Measurements from ENCODE around the gene TRIM31. TPM values are rescaled to one million over a fixed set of nuclear protein-coding genes. Genes with fewer than 3 reads are reported as not detected.
A peak's percentile ranks its signal among the peaks of the same experiment; 100 is the strongest.

Gene TRIM31
- polyA plus RNA-seq, 2 of the 4 experiments (the other 2 are of a cell fraction): 2.9 to 3.2 TPM

DNA sequence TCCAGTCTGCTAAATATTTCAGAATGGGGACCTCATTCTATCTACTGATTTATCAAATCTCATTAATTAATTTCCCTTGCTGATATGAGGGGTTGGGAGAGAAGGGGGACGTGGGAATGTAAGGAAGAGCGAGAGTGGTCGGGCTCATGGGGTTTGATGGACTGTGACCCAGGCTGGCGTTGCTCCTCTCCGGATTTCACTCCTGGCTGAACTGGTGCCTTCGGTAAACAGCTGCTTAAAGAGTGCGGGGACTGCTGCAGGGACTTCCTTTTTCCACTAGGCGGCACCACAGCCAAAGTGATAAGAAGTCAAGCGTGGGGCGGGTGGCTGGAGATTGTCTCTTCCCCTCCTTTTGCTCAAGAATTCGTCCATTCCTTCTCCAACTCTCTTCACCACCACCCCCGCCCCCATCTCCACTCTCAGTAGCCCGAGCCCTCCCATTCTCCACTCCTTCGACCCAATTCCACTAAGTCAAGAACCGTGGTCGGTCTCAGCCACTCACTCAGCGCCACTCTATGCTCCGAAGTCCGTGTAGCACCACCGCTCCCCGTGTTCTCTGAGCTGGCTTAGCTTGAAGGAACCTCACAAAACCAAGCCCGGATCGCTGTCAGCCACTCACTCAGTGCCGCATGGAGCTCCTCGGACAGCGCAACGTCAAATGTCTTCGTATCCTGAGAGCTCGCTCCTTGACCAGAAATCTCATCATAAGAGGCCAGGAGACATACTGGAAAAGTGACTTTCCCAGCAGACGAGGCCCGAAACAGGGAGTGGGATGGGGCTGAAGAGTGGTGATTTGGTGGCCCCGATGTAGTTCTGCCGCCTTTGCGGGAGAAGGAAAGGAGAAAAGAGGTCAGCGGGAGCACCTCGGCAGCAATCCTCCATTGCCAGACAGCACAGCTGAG, 9.7 kb downstream of the TRIM31 start:
- peak overlapping the region; percentile 38 for H3K4me3 ChIP-seq
- peak overlapping the region; percentile 66 to 77 for H3K27ac ChIP-seq
- FAIRE-seq (no peak), ATAC-seq (peak; percentile 75 to 85), DNase-seq (ENCODE audit: low read depth in 1 of 2, low spot score in 1 of 2) (peak; percentile 83 to 85)
- H3K4me2 ChIP-seq: peak overlapping the region; percentile 79
- 26% methylated on average over 26 of the region's 36 CpGs for WGBS (ENCODE audit: missing lambda C conversion rate)
- peaks cover 21% of the 10 kb centered on the region for H3K4me1 ChIP-seq
- no peaks in the 10 kb centered on the region for H3K9me3 ChIP-seq
- ChIA-PET POLR2A (interaction anchor here (1.0 kb wide), 1 partner anchor 28 kb away, joined by 5 read pairs; no protein-coding TSS in a partner anchor), CTCF (interaction anchor here (0.6 to 16.7 kb wide), 23 partner anchors 9 to 428 kb away, joined by 3 to 353 read pairs (median 5); partner anchors contain the start of genes POLR1H, RNF39, TRIM31 and TRIM40)
- TF ChIP-seq, protein P1, sequence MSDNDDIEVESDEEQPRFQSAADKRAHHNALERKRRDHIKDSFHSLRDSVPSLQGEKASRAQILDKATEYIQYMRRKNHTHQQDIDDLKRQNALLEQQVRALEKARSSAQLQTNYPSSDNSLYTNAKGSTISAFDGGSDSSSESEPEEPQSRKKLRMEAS (IDR thresholded peaks at IDR 0.05): peak; percentile 50
- TF ChIP-seq FOSB (CRISPR knock-in tag; IDR thresholded peaks at IDR 0.05): no peak
- TF ChIP-seq RCOR1 (IDR thresholded peaks at IDR 0.05; ENCODE audit: low read depth, low read length): no peak
- no peak for TF ChIP-seq CHD2 (IDR thresholded peaks at IDR 0.05; ENCODE audit: low read length, partially characterized antibody)
- TF ChIP-seq, protein P2, sequence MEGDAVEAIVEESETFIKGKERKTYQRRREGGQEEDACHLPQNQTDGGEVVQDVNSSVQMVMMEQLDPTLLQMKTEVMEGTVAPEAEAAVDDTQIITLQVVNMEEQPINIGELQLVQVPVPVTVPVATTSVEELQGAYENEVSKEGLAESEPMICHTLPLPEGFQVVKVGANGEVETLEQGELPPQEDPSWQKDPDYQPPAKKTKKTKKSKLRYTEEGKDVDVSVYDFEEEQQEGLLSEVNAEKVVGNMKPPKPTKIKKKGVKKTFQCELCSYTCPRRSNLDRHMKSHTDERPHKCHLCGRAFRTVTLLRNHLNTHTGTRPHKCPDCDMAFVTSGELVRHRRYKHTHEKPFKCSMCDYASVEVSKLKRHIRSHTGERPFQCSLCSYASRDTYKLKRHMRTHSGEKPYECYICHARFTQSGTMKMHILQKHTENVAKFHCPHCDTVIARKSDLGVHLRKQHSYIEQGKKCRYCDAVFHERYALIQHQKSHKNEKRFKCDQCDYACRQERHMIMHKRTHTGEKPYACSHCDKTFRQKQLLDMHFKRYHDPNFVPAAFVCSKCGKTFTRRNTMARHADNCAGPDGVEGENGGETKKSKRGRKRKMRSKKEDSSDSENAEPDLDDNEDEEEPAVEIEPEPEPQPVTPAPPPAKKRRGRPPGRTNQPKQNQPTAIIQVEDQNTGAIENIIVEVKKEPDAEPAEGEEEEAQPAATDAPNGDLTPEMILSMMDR (IDR thresholded peaks at IDR 0.05): peak; percentile 79
- TF ChIP-seq RAD21 (conservative IDR thresholded peaks at IDR 0.05 in 1 of 2, IDR thresholded peaks at IDR 0.05 in 1 of 2): peak; percentile 87 to 91
- peak; percentile 87 for TF ChIP-seq SMC3 (IDR thresholded peaks at IDR 0.05)

- WGBS (ENCODE audit: missing lambda C conversion rate): 32% methylated on average over 11 of the region's 15 CpGs
- DNase-seq (ENCODE audit: low read depth in 1 of 2, low spot score in 1 of 2) (no peak), ATAC-seq (peak; percentile 17 to 28; a peak in 5 of 6 replicates), FAIRE-seq (no peak)
- Histone ChIP-seq H3K4me2 (peak overlapping the region; percentile 79), H3K4me1 (peaks cover 17% of the 10 kb centered on the region), H3K4me3 (peak overlapping the region; percentile 42), H3K9me3 (no peaks in the 10 kb centered on the region), H3K27ac (peak overlapping the region; percentile 62 to 76)
- CTCF ChIA-PET: interaction anchor here (0.6 to 16.7 kb wide), 30 partner anchors 9 to 429 kb away, joined by 3 to 353 read pairs (median 4); partner anchors contain the start of genes POLR1H, TRIM31 and TRIM40
- POLR2A ChIA-PET: interaction anchor here (0.9 to 1.6 kb wide), 6 partner anchors 15 to 112 kb away, joined by 3 to 10 read pairs (median 4); partner anchors contain the start of genes POLR1H and PPP1R11
- TF ChIP-seq ATOH8 (CRISPR knock-in tag; IDR thresholded peaks at IDR 0.05; ENCODE audit: low read depth): no peak
- TF ChIP-seq FOSB (CRISPR knock-in tag; IDR thresholded peaks at IDR 0.05): no peak
- TF ChIP-seq CBX2 (IDR thresholded peaks at IDR 0.05; ENCODE audit: borderline replicate concordance, low read depth): no peak
These were observed 10.4 kb downstream of the TRIM31 start for GRCh38 chr6:30102414-30102969.

DNA sequence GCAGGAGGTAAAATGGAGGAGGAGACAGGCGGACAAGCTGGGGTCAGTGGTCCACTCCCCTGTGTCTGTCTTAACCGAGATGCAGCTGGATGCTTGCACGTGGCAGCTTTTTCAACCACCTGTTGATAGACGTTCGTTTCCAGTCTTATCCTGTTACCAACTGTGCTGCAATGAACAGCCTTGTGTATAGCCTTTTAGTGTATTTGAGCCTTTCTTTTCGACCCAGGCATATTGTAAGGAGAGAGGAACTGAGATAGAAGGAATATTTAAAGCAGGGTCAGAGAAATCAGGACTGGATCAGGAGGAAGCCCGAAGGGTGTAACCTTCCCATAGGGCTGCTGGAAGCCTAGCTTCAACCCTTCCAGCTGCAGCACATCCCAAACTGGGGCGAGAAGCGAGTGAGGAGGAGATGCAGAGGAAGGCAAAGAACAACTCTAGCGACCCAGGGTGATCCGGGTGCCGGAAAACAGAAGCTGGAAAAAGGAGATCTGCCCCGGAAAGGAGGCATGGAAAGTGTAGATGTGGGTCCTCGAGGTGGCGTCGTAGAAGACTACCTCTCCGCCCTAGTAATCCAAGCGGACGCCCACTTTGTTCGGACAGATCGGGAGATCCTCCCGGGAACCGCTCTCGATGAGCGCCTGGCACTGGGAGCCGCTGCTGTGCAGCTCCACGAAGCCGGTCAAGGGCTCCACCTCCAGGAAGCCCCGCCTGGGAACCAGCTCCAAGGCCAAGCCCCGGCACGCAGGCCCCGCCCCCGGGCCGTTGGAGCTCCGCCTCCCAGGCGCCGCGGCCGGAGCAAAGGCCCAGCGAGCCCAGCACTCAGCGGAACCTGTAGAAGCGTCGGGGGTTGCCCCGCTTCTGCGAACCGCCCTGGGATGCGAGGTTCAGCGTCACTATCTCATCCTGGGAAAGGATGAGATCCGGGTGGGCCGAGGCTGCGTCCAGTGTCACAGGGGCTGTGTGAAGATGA, 11.2 kb downstream of the TRIM31 start:
- CTCF ChIA-PET: interaction anchor here (0.7 to 16.7 kb wide), 15 partner anchors 10 to 117 kb away, joined by 3 to 353 read pairs (median 4); partner anchors contain the start of genes TRIM31 and TRIM40
- H3K27ac ChIP-seq: peak overlapping the region; percentile 62 to 76
- H3K4me3 ChIP-seq: peak overlapping the region; percentile 42
- DNase-seq (ENCODE audit: low read depth in 1 of 2, low spot score in 1 of 2) (peak; percentile 81 to 83), ATAC-seq (peak; percentile 90 to 96), FAIRE-seq (no peak)
- 14% methylated on average over 21 of the region's 51 CpGs for WGBS (ENCODE audit: missing lambda C conversion rate)
- H3K4me2 ChIP-seq: peak overlapping the region; percentile 79
- POLR2A ChIA-PET: interaction anchor here (0.9 to 1.6 kb wide), 6 partner anchors 14 to 113 kb away, joined by 3 to 10 read pairs (median 4); partner anchors contain the start of genes POLR1H and PPP1R11
- peaks cover 15% of the 10 kb centered on the region for H3K4me1 ChIP-seq
- H3K9me3 ChIP-seq: no peaks in the 10 kb centered on the region
- TF ChIP-seq ZFP36 (IDR thresholded peaks at IDR 0.05; ENCODE audit: borderline replicate concordance, partially characterized antibody) (no peak), NPAS2 (CRISPR knock-in tag; IDR thresholded peaks at IDR 0.05; ENCODE audit: borderline replicate concordance) (no peak), SMC3 (IDR thresholded peaks at IDR 0.05) (0 out of 3 replicates have a peak, but pooled peaks have one; percentile 17), ZNF302 (CRISPR knock-in tag; IDR thresholded peaks at IDR 0.05) (no peak), POLR2AphosphoS2 (conservative IDR thresholded peaks at IDR 0.05; ENCODE audit: low read length) (no peak), HOXB13 (CRISPR knock-in tag; IDR thresholded peaks at IDR 0.05; ENCODE audit: low read depth) (no peak), JUNB (IDR thresholded peaks at IDR 0.05) (no peak), PHF8 (IDR thresholded peaks at IDR 0.05; ENCODE audit: borderline replicate concordance, low read depth) (peak; percentile 54; the same call in 1 of the 2 replicates), EHF (CRISPR knock-in tag; IDR thresholded peaks at IDR 0.05) (no peak), MAZ (IDR thresholded peaks at IDR 0.05; ENCODE audit: borderline replicate concordance, low read depth, low read length) (no peak), HDAC2 (IDR thresholded peaks at IDR 0.05) (no peak), KDM5A (IDR thresholded peaks at IDR 0.05) (no peak), ZSCAN20 (CRISPR knock-in tag; IDR thresholded peaks at IDR 0.05) (no peak), BCL3 (IDR thresholded peaks at IDR 0.05) (no peak), ATOH8 (CRISPR knock-in tag; IDR thresholded peaks at IDR 0.05; ENCODE audit: low read depth) (no peak)
